ENCODE measurements around the gene TOB1. TPM values are rescaled to one million over a fixed set of nuclear protein-coding genes. Genes with fewer than 3 reads are reported as not detected.
A peak's percentile ranks its signal among the peaks of the same experiment; 100 is the strongest.

Gene TOB1
- total and polyA plus RNA-seq, 2 donors (not counting 1 experiment from before 2014, with no cell fraction given) = 22.0 to 40.5 TPM

- Histone ChIP-seq H3K9me3 (ENCODE audit: control insufficient read depth, insufficient read depth, low read depth, low read length) (no peaks in the 10 kb centered on the region), H2AFZ (ENCODE audit: low read length) (no peak overlapping the region), H4K20me1 (ENCODE audit: control insufficient read depth, extremely low read depth, insufficient read depth, low read length) (no peaks in the 10 kb centered on the region), H3K79me2 (ENCODE audit: control insufficient read depth, insufficient read depth, low read length) (no peaks in the 10 kb centered on the region), H3K9ac (ENCODE audit: insufficient read depth, low read length) (no peak overlapping the region), H3K4me2 (ENCODE audit: extremely low read depth, insufficient read depth, low read length) (no peak overlapping the region), H3K27me3 (ENCODE audit: control insufficient read depth, insufficient read depth, low read length) (peaks cover 10% of the 10 kb centered on the region), H3K27ac (ENCODE audit: insufficient read depth, low read length) (no peak overlapping the region), H3K36me3 (ENCODE audit: control insufficient read depth, insufficient read depth, low read length) (no peaks in the 10 kb centered on the region), H3K4me1 (ENCODE audit: control insufficient read depth, extremely low read depth, insufficient read depth, low read length) (no peaks in the 10 kb centered on the region), H3K4me3 (replicated peaks in 1 of 4; ENCODE audit: control extremely low read depth in 1 of 4, insufficient read depth in 1 of 4, low read depth in 3 of 4, low read length in 4 of 4) (no peak overlapping the region)
- DNase-seq (ENCODE audit: low read depth in 2 of 2) = no peak
- TF ChIP-seq EZH2 (IDR thresholded peaks at IDR 0.05; ENCODE audit: low read length, missing control alignments) = no peak
- TF ChIP-seq CTCF (conservative IDR thresholded peaks at IDR 0.05 in 1 of 2, IDR thresholded peaks at IDR 0.05 in 1 of 2; ENCODE audit: low read depth in 1 of 2, low read length in 2 of 2) = no peak
Observed at GRCh38 chr17:50818921-50819657, 47.1 kb downstream of the TOB1 start.

- Histone ChIP-seq H3K79me2 (ENCODE audit: control insufficient read depth, insufficient read depth, low read length) (no peaks in the 10 kb centered on the region), H3K27me3 (ENCODE audit: control insufficient read depth, insufficient read depth, low read length) (peaks cover 10% of the 10 kb centered on the region), H3K9me3 (ENCODE audit: control insufficient read depth, insufficient read depth, low read depth, low read length) (no peaks in the 10 kb centered on the region), H3K36me3 (ENCODE audit: control insufficient read depth, insufficient read depth, low read length) (no peaks in the 10 kb centered on the region), H2AFZ (ENCODE audit: low read length) (no peak overlapping the region), H3K4me3 (replicated peaks in 1 of 4; ENCODE audit: control extremely low read depth in 1 of 4, insufficient read depth in 1 of 4, low read depth in 3 of 4, low read length in 4 of 4) (no peak overlapping the region), H3K4me1 (ENCODE audit: control insufficient read depth, extremely low read depth, insufficient read depth, low read length) (no peaks in the 10 kb centered on the region), H3K9ac (ENCODE audit: insufficient read depth, low read length) (no peak overlapping the region), H3K27ac (ENCODE audit: insufficient read depth, low read length) (no peak overlapping the region), H3K4me2 (ENCODE audit: extremely low read depth, insufficient read depth, low read length) (no peak overlapping the region), H4K20me1 (ENCODE audit: control insufficient read depth, extremely low read depth, insufficient read depth, low read length) (no peaks in the 10 kb centered on the region)
- no peak for DNase-seq (ENCODE audit: low read depth in 2 of 2)
- TF ChIP-seq EZH2 (IDR thresholded peaks at IDR 0.05; ENCODE audit: low read length, missing control alignments) (no peak), CTCF (conservative IDR thresholded peaks at IDR 0.05 in 1 of 2, IDR thresholded peaks at IDR 0.05 in 1 of 2; ENCODE audit: low read depth in 1 of 2, low read length in 2 of 2) (no peak)
Observed at GRCh38 chr17:50818261-50818660, 47.9 kb downstream of the TOB1 start.

- Histone ChIP-seq H3K79me2 (ENCODE audit: control insufficient read depth, insufficient read depth, low read length) (no peaks in the 10 kb centered on the region), H3K4me3 (replicated peaks in 1 of 4; ENCODE audit: control extremely low read depth in 1 of 4, insufficient read depth in 1 of 4, low read depth in 3 of 4, low read length in 4 of 4) (no peak overlapping the region), H4K20me1 (ENCODE audit: control insufficient read depth, extremely low read depth, insufficient read depth, low read length) (no peaks in the 10 kb centered on the region), H3K4me1 (ENCODE audit: control insufficient read depth, extremely low read depth, insufficient read depth, low read length) (no peaks in the 10 kb centered on the region), H3K9me3 (ENCODE audit: control insufficient read depth, insufficient read depth, low read depth, low read length) (no peaks in the 10 kb centered on the region), H3K27me3 (ENCODE audit: control insufficient read depth, insufficient read depth, low read length) (peaks cover 10% of the 10 kb centered on the region), H3K27ac (ENCODE audit: insufficient read depth, low read length) (no peak overlapping the region), H3K9ac (ENCODE audit: insufficient read depth, low read length) (no peak overlapping the region), H2AFZ (ENCODE audit: low read length) (no peak overlapping the region), H3K4me2 (ENCODE audit: extremely low read depth, insufficient read depth, low read length) (no peak overlapping the region), H3K36me3 (ENCODE audit: control insufficient read depth, insufficient read depth, low read length) (no peaks in the 10 kb centered on the region)
- TF ChIP-seq EZH2 (IDR thresholded peaks at IDR 0.05; ENCODE audit: low read length, missing control alignments) = no peak
- no peak for TF ChIP-seq CTCF (conservative IDR thresholded peaks at IDR 0.05 in 1 of 2, IDR thresholded peaks at IDR 0.05 in 1 of 2; ENCODE audit: low read depth in 1 of 2, low read length in 2 of 2)
- peak in 1 of 2 donors; percentile 61 for DNase-seq (ENCODE audit: low read depth in 2 of 2)
Observed at GRCh38 chr17:50817838-50818237, 48.3 kb downstream of the TOB1 start.

Data from fibroblast of lung (primary cell).